ENCODE measurements around the gene KDM8.

The KDM8 gene

DNA sequence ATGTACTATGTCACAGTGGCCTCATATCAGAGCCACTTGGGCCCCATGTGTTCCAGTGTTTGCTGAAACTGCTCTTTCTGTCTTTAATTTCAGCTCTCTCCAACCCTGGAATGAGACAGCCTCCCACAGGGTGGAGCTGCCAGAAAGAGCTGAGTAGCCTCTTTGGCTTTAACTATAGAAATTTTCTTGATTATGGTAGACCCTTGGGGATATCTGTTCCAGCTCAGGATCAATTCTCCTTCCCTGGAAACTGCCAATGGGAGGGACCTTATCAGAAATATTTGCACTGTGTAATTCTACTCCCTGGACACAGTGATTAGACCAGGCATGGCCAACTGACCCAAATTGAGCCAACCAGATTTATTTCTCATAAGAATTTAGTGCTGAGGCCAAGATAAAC is 39.0 kb upstream of the KDM8 start:
- Histone ChIP-seq H3K4me2 (ENCODE audit: low read length) (no peak overlapping the region), H2BK5ac (ENCODE audit: low read depth, low read length, poor library complexity) (no peak overlapping the region), H3K23ac (ENCODE audit: low read length) (no peak overlapping the region), H3K14ac (ENCODE audit: low read length) (no peak overlapping the region), H3K18ac (ENCODE audit: low read length) (no peak overlapping the region), H3K9ac (ENCODE audit: low read length) (no peak overlapping the region), H3K4me3 (ENCODE audit: low read depth, low read length) (no peak overlapping the region), H2BK12ac (ENCODE audit: low read length) (no peak overlapping the region), H3K9me3 (ENCODE audit: insufficient read depth, low read depth, low read length) (peaks cover 6% of the 10 kb centered on the region), H3K27ac (ENCODE audit: low read depth, low read length) (no peak overlapping the region), H3K4me1 (ENCODE audit: control insufficient read depth in 1 of 2, insufficient read depth in 2 of 2, low read length in 2 of 2) (no peaks in the 10 kb centered on the region), H2AFZ (ENCODE audit: insufficient read depth, low read length, poor library complexity) (no peak overlapping the region), H4K12ac (ENCODE audit: low read depth, low read length) (no peak overlapping the region), H4K8ac (ENCODE audit: low read depth, low read length) (no peak overlapping the region), H3K79me2 (ENCODE audit: control insufficient read depth, insufficient read depth, low read length, poor library complexity) (no peaks in the 10 kb centered on the region), H3K79me1 (ENCODE audit: low read length) (no peaks in the 10 kb centered on the region), H2BK120ac (ENCODE audit: insufficient read depth, low read length, poor library complexity) (no peak overlapping the region), H3K27me3 (ENCODE audit: insufficient read depth, low read length) (no peaks in the 10 kb centered on the region), H4K91ac (ENCODE audit: low read depth, low read length) (no peak overlapping the region), H3K4ac (ENCODE audit: low read depth, low read length) (no peak overlapping the region), H3K36me3 (ENCODE audit: control insufficient read depth in 1 of 2, insufficient read depth in 2 of 2, low read length in 2 of 2) (no peaks in the 10 kb centered on the region), H2AK5ac (ENCODE audit: low read length) (no peak overlapping the region)
- DNase-seq = no peak

DNA sequence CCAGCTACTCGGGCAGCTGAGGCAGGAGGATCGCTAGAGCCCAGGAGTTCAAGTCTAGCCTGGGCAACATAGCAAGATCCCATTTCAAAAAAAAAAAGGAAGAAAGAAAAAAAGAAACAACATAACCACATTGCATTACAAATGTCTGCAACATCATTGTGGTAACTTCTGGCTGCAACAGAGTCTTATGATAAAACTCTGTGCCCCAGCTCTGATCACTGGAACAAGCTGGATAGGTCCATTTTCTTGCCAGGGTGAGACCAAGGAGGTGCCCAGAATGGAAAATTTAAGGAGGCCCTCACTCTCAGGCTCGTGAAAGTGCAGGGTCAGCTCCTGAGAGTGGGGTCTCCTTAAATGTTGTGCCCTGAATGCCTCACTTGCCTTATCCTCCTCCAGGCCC is 37.8 kb upstream of the KDM8 start:
- no peak overlapping the region for H2BK5ac ChIP-seq (ENCODE audit: low read depth, low read length, poor library complexity)
- no peaks in the 10 kb centered on the region for H3K4me1 ChIP-seq (ENCODE audit: control insufficient read depth in 1 of 2, insufficient read depth in 2 of 2, low read length in 2 of 2)
- DNase-seq = no peak
- no peak overlapping the region for H3K9ac ChIP-seq (ENCODE audit: low read length)
- no peak overlapping the region for H3K18ac ChIP-seq (ENCODE audit: low read length)
- no peaks in the 10 kb centered on the region for H3K79me2 ChIP-seq (ENCODE audit: control insufficient read depth, insufficient read depth, low read length, poor library complexity)
- H4K91ac ChIP-seq (ENCODE audit: low read depth, low read length) = no peak overlapping the region
- no CpG with 5 or more reads among the region's 3 CpGs for WGBS (ENCODE audit: extremely low coverage, insufficient coverage, insufficient read length)
- H3K36me3 ChIP-seq (ENCODE audit: control insufficient read depth in 1 of 2, insufficient read depth in 2 of 2, low read length in 2 of 2) = no peaks in the 10 kb centered on the region
- no peak overlapping the region for H4K12ac ChIP-seq (ENCODE audit: low read depth, low read length)
- no peak overlapping the region for H3K23ac ChIP-seq (ENCODE audit: low read length)
- no peak overlapping the region for H2BK12ac ChIP-seq (ENCODE audit: low read length)
- no peak overlapping the region for H2BK120ac ChIP-seq (ENCODE audit: insufficient read depth, low read length, poor library complexity)
- H3K4me2 ChIP-seq (ENCODE audit: low read length) = no peak overlapping the region
- H2AFZ ChIP-seq (ENCODE audit: insufficient read depth, low read length, poor library complexity) = no peak overlapping the region
- H3K4me3 ChIP-seq (ENCODE audit: low read depth, low read length) = no peak overlapping the region
- H3K9me3 ChIP-seq (ENCODE audit: insufficient read depth, low read depth, low read length) = peaks cover 6% of the 10 kb centered on the region
- H3K14ac ChIP-seq (ENCODE audit: low read length) = no peak overlapping the region
- no peak overlapping the region for H3K27ac ChIP-seq (ENCODE audit: low read depth, low read length)
- no peaks in the 10 kb centered on the region for H3K79me1 ChIP-seq (ENCODE audit: low read length)
- no peaks in the 10 kb centered on the region for H3K27me3 ChIP-seq (ENCODE audit: insufficient read depth, low read length)
- H2AK5ac ChIP-seq (ENCODE audit: low read length) = no peak overlapping the region
- no peak overlapping the region for H4K8ac ChIP-seq (ENCODE audit: low read depth, low read length)
- H3K4ac ChIP-seq (ENCODE audit: low read depth, low read length) = no peak overlapping the region

DNA sequence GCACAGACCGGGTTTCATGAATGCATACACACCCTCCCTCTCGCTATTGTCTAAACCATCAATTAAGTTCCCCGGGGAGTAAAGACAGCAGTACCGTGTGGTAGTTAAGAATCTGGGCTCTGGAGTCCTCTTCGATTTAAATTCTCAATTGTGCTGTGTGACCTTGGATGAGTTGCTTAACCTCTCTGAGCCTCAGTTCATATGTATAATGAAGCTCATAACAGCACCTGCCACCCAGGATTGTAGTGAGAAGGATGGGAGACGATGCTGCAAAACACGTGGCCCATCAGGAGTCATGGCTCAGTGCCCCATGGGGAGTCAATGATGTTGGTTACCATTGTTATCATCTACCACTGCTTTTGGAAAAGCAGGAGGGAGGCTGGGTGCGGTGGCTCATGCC is 34.5 kb upstream of the KDM8 start:
- Histone ChIP-seq H3K9ac (ENCODE audit: low read length) (no peak overlapping the region), H4K12ac (ENCODE audit: low read depth, low read length) (no peak overlapping the region), H3K79me1 (ENCODE audit: low read length) (no peaks in the 10 kb centered on the region), H3K4me2 (ENCODE audit: low read length) (no peak overlapping the region), H3K27ac (ENCODE audit: low read depth, low read length) (no peak overlapping the region), H3K79me2 (ENCODE audit: control insufficient read depth, insufficient read depth, low read length, poor library complexity) (no peaks in the 10 kb centered on the region), H3K4ac (ENCODE audit: low read depth, low read length) (no peak overlapping the region), H3K4me1 (ENCODE audit: control insufficient read depth in 1 of 2, insufficient read depth in 2 of 2, low read length in 2 of 2) (no peaks in the 10 kb centered on the region), H2AK5ac (ENCODE audit: low read length) (no peak overlapping the region), H3K23ac (ENCODE audit: low read length) (no peak overlapping the region), H3K18ac (ENCODE audit: low read length) (no peak overlapping the region), H3K36me3 (ENCODE audit: control insufficient read depth in 1 of 2, insufficient read depth in 2 of 2, low read length in 2 of 2) (no peaks in the 10 kb centered on the region), H3K9me3 (ENCODE audit: insufficient read depth, low read depth, low read length) (peaks cover 4% of the 10 kb centered on the region), H2AFZ (ENCODE audit: insufficient read depth, low read length, poor library complexity) (no peak overlapping the region), H4K8ac (ENCODE audit: low read depth, low read length) (no peak overlapping the region), H3K4me3 (ENCODE audit: low read depth, low read length) (no peak overlapping the region), H2BK12ac (ENCODE audit: low read length) (no peak overlapping the region), H2BK120ac (ENCODE audit: insufficient read depth, low read length, poor library complexity) (no peak overlapping the region), H3K27me3 (ENCODE audit: insufficient read depth, low read length) (no peaks in the 10 kb centered on the region), H4K91ac (ENCODE audit: low read depth, low read length) (no peak overlapping the region), H3K14ac (ENCODE audit: low read length) (no peak overlapping the region), H2BK5ac (ENCODE audit: low read depth, low read length, poor library complexity) (no peak overlapping the region)
- no CpG with 5 or more reads among the region's 8 CpGs for WGBS (ENCODE audit: extremely low coverage, insufficient coverage, insufficient read length)
- DNase-seq = no peak

DNA sequence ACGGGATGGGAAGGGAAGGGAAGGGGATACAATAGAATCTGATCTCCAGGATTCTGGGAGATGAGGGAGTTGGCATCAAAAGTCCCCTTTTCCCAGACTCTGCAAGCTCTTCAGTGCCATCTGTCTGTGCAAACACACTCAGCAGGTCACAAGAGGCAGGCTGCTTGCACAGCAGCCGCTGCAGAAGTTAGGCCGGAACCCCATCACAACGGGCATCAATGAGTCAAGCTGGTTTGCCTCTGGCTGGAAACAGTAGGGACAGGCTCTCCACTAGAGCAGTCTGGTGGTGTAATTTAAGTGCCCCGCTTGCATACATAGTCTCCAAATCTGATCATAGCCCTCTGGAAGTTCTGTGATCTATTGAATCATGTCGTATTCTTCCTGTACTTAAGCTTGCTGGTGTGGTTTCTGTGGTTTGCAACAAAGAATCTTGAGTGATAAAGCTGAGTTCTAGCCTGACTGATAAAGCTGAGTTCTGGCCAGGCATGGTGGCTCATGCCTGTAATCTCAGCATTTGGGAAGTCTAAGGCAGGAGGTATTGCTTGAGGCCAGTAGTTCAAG is 33.7 kb upstream of the KDM8 start:
- no peak overlapping the region for H3K27ac ChIP-seq (ENCODE audit: low read depth, low read length)
- H2BK120ac ChIP-seq (ENCODE audit: insufficient read depth, low read length, poor library complexity) = no peak overlapping the region
- no peak overlapping the region for H3K9ac ChIP-seq (ENCODE audit: low read length)
- H3K79me2 ChIP-seq (ENCODE audit: control insufficient read depth, insufficient read depth, low read length, poor library complexity) = no peaks in the 10 kb centered on the region
- H2BK5ac ChIP-seq (ENCODE audit: low read depth, low read length, poor library complexity) = no peak overlapping the region
- no CpG with 5 or more reads among the region's 6 CpGs for WGBS (ENCODE audit: extremely low coverage, insufficient coverage, insufficient read length)
- no peak overlapping the region for H2AFZ ChIP-seq (ENCODE audit: insufficient read depth, low read length, poor library complexity)
- no peak overlapping the region for H4K91ac ChIP-seq (ENCODE audit: low read depth, low read length)
- H4K8ac ChIP-seq (ENCODE audit: low read depth, low read length) = no peak overlapping the region
- no peak overlapping the region for H3K4me2 ChIP-seq (ENCODE audit: low read length)
- no peaks in the 10 kb centered on the region for H3K36me3 ChIP-seq (ENCODE audit: control insufficient read depth in 1 of 2, insufficient read depth in 2 of 2, low read length in 2 of 2)
- no peak overlapping the region for H3K4ac ChIP-seq (ENCODE audit: low read depth, low read length)
- H3K9me3 ChIP-seq (ENCODE audit: insufficient read depth, low read depth, low read length) = peaks cover 4% of the 10 kb centered on the region
- no peak overlapping the region for H2BK12ac ChIP-seq (ENCODE audit: low read length)
- H2AK5ac ChIP-seq (ENCODE audit: low read length) = no peak overlapping the region
- no peak overlapping the region for H4K12ac ChIP-seq (ENCODE audit: low read depth, low read length)
- H3K4me3 ChIP-seq (ENCODE audit: low read depth, low read length) = no peak overlapping the region
- H3K14ac ChIP-seq (ENCODE audit: low read length) = no peak overlapping the region
- no peak overlapping the region for H3K23ac ChIP-seq (ENCODE audit: low read length)
- no peaks in the 10 kb centered on the region for H3K4me1 ChIP-seq (ENCODE audit: control insufficient read depth in 1 of 2, insufficient read depth in 2 of 2, low read length in 2 of 2)
- H3K18ac ChIP-seq (ENCODE audit: low read length) = no peak overlapping the region
- H3K79me1 ChIP-seq (ENCODE audit: low read length) = no peaks in the 10 kb centered on the region
- no peaks in the 10 kb centered on the region for H3K27me3 ChIP-seq (ENCODE audit: insufficient read depth, low read length)
- no peak for DNase-seq
